K562 (cell line): ENCODE measurements around the gene CREB3L2.

Experiments
- ZC3H8 ChIP-seq: fragments of 450-650 bp; IDR thresholded peaks from 2 replicates; pipeline ENCODE4 v1.6.1; 2017
- ZNF431 ChIP-seq: sonication (generic); formaldehyde crosslinking; IDR thresholded peaks from 2 replicates; pipeline ENCODE4 v1.8.0; 2022; ENCODE audit warnings: mild to moderate bottlenecking, missing genetic modification reagents
- TF ChIP-seq, protein P1 (sequence below): fragments of 250-450 bp; sonication (Bioruptor Pico); IDR thresholded peaks from 2 replicates; pipeline ENCODE4 v1.4.0; 2020; ENCODE audit warnings: mild to moderate bottlenecking, moderate library complexity
- TF ChIP-seq, protein P2 (sequence below): fragments of 450-650 bp; IDR thresholded peaks from 2 replicates; pipeline ENCODE4 v1.6.1; 2016; ENCODE audit warnings: borderline replicate concordance
- TF ChIP-seq, protein P3 (sequence below): fragments of 250-450 bp; sonication (Bioruptor Pico); IDR thresholded peaks from 2 replicates; pipeline ENCODE4 v1.5.0; 2021
- TF ChIP-seq, protein P4 (sequence below): sonication (generic); formaldehyde crosslinking; IDR thresholded peaks from 2 replicates; pipeline ENCODE4 v1.8.1; 2022; ENCODE audit warnings: missing genetic modification reagents
- TF ChIP-seq, protein P5 (sequence below): fragments of 450-650 bp; formaldehyde crosslinking; IDR thresholded peaks from 2 replicates; pipeline ENCODE4 v1.4.0; 2020; ENCODE audit warnings: mild to moderate bottlenecking, moderate library complexity

GRCh38 chr7:137932881-137933269 is 69.0 kb downstream of the CREB3L2 start:
- TF ChIP-seq, protein P1, sequence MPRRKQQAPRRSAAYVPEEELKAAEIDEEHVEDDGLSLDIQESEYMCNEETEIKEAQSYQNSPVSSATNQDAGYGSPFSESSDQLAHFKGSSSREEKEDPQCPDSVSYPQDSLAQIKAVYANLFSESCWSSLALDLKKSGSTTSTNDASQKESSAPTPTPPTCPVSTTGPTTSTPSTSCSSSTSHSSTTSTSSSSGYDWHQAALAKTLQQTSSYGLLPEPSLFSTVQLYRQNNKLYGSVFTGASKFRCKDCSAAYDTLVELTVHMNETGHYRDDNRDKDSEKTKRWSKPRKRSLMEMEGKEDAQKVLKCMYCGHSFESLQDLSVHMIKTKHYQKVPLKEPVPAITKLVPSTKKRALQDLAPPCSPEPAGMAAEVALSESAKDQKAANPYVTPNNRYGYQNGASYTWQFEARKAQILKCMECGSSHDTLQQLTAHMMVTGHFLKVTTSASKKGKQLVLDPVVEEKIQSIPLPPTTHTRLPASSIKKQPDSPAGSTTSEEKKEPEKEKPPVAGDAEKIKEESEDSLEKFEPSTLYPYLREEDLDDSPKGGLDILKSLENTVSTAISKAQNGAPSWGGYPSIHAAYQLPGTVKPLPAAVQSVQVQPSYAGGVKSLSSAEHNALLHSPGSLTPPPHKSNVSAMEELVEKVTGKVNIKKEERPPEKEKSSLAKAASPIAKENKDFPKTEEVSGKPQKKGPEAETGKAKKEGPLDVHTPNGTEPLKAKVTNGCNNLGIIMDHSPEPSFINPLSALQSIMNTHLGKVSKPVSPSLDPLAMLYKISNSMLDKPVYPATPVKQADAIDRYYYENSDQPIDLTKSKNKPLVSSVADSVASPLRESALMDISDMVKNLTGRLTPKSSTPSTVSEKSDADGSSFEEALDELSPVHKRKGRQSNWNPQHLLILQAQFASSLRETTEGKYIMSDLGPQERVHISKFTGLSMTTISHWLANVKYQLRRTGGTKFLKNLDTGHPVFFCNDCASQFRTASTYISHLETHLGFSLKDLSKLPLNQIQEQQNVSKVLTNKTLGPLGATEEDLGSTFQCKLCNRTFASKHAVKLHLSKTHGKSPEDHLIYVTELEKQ (CRISPR knock-in tag) = no peak
- TF ChIP-seq, protein P2, sequence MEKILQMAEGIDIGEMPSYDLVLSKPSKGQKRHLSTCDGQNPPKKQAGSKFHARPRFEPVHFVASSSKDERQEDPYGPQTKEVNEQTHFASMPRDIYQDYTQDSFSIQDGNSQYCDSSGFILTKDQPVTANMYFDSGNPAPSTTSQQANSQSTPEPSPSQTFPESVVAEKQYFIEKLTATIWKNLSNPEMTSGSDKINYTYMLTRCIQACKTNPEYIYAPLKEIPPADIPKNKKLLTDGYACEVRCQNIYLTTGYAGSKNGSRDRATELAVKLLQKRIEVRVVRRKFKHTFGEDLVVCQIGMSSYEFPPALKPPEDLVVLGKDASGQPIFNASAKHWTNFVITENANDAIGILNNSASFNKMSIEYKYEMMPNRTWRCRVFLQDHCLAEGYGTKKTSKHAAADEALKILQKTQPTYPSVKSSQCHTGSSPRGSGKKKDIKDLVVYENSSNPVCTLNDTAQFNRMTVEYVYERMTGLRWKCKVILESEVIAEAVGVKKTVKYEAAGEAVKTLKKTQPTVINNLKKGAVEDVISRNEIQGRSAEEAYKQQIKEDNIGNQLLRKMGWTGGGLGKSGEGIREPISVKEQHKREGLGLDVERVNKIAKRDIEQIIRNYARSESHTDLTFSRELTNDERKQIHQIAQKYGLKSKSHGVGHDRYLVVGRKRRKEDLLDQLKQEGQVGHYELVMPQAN = no peak
- TF ChIP-seq, protein P3, sequence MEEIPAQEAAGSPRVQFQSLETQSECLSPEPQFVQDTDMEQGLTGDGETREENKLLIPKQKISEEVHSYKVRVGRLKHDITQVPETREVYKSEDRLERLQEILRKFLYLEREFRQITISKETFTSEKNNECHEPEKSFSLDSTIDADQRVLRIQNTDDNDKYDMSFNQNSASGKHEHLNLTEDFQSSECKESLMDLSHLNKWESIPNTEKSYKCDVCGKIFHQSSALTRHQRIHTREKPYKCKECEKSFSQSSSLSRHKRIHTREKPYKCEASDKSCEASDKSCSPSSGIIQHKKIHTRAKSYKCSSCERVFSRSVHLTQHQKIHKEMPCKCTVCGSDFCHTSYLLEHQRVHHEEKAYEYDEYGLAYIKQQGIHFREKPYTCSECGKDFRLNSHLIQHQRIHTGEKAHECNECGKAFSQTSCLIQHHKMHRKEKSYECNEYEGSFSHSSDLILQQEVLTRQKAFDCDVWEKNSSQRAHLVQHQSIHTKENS (CRISPR knock-in tag) = no peak
- TF ChIP-seq, protein P4, sequence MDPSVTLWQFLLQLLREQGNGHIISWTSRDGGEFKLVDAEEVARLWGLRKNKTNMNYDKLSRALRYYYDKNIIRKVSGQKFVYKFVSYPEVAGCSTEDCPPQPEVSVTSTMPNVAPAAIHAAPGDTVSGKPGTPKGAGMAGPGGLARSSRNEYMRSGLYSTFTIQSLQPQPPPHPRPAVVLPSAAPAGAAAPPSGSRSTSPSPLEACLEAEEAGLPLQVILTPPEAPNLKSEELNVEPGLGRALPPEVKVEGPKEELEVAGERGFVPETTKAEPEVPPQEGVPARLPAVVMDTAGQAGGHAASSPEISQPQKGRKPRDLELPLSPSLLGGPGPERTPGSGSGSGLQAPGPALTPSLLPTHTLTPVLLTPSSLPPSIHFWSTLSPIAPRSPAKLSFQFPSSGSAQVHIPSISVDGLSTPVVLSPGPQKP = no peak
- TF ChIP-seq, protein P5, sequence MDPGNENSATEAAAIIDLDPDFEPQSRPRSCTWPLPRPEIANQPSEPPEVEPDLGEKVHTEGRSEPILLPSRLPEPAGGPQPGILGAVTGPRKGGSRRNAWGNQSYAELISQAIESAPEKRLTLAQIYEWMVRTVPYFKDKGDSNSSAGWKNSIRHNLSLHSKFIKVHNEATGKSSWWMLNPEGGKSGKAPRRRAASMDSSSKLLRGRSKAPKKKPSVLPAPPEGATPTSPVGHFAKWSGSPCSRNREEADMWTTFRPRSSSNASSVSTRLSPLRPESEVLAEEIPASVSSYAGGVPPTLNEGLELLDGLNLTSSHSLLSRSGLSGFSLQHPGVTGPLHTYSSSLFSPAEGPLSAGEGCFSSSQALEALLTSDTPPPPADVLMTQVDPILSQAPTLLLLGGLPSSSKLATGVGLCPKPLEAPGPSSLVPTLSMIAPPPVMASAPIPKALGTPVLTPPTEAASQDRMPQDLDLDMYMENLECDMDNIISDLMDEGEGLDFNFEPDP (CRISPR knock-in tag) = no peak
- TF ChIP-seq ZC3H8 (no peak), ZNF431 (CRISPR knock-in tag) (no peak)
